HG03457 (cell line): ENCODE data around the gene BCL2A1.
"Not testable (repeated sequence)": the region's sequence is repeated elsewhere in the genome, so short reads cannot be mapped to it uniquely, and the experiment has no call there.

Source experiments
- ATAC-seq: cut with Tn5 transposase; IDR thresholded peaks from one replicate; pipeline ENCODE4 v1.9.1; 2021; ENCODE audit warnings: moderate number of reproducible peaks; ENCODE audit not compliant: unreplicated experiment

Gene BCL2A1

DNA sequence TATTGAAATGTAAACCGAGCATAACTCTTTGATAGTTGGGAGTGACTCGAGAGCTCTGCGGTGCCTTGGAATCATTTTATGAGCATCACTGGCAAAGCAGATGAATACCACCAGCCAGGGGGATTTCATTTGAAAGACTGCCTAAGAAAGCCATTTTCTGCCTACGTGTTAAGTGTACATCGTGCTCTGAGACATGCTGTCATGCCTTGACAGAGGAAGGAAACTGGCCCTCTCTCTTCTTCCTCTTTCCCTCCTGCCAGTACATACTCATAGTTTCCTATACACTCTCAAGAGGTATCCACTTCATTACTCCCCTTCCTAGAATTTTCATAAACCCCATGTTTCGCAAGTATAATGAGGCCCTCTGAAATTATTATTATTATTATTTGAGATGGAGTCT is 8.8 kb downstream of the BCL2A1 start:
- ATAC-seq, result no peak

- no peak for ATAC-seq
Measured at GRCh38 chr15:79960502-79961212, 10.3 kb downstream of the BCL2A1 start.

- no peak for ATAC-seq
Measured at GRCh38 chr15:79957741-79958140, 13.3 kb downstream of the BCL2A1 start.

GRCh38 chr15:79956354-79956939 is 14.5 kb downstream of the BCL2A1 start:
- no peak for ATAC-seq

DNA sequence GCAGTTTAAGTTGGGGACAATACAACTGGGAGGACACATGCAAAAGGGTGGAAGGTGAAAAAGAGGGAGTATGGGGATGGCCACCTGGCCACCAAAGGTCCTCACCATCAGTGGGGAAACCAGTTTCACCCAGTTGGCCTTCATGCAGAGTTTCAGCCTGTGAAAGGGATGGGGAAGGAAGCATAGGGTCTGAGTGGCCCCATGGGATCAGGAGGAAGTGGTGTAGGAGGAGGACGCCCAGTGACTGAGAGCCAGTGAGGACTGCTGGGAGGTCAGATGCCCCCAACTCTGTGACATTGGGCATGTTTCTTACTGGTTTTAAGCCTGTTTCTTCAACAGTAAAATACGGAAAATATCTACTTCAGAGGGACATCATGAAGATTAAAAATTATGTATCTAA is 16.3 kb downstream of the BCL2A1 start:
- no peak for ATAC-seq

- no peak for ATAC-seq
Measured at GRCh38 chr15:79953951-79954444, 17.0 kb downstream of the BCL2A1 start.

DNA sequence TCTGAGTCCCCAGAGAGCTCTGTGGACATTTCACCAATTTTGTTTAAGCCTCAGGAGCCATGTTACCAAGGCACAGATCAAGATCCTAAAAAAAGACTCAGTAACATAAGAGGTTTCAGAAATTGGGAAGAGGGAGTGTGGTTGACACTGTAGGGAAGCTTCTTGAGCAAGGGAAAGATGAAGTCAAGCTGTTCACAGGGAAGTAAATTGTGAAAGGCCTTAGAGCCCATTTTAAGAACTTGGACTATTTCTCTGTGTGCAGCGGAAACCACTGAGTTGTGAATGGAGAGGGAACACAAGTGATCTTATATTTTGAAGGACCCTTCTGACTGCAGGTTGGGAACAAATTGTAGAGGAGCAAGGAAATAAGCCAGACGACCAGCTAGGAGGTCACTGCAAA is 18.7 kb downstream of the BCL2A1 start:
- ATAC-seq, result no peak

GRCh38 chr15:79950247-79950646 is 20.7 kb downstream of the BCL2A1 start:
- no peak for ATAC-seq

GRCh38 chr15:79948761-79949160 is 22.2 kb downstream of the BCL2A1 start:
- no peak for ATAC-seq

GRCh38 chr15:79948095-79948695 is 22.8 kb downstream of the BCL2A1 start:
- ATAC-seq, result no peak

GRCh38 chr15:79947009-79947408 is 24.0 kb downstream of the BCL2A1 start:
- no peak for ATAC-seq

- ATAC-seq, result no peak
Measured at GRCh38 chr15:79944622-79945021, 26.4 kb downstream of the BCL2A1 start.

DNA sequence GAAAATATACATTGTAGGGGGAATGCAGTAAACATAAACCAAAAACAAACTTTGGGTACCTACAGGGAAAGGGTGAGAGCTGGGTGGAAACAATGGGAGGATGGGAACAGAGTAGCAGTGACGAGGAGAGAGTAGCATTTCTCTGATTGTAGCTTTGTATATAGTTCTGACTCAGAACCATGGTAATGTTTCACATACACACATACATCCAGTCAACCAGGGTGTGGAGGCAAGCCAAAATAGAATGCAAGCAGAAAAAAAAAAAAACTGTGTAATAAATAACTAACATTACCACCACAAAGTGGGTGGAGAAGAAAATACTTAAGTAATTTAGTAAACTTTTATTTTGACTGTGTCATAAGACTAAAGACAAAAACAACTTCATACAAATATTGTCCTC is 27.2 kb downstream of the BCL2A1 start:
- peak; percentile 76 for ATAC-seq

GRCh38 chr15:79942741-79943481 is 28.1 kb downstream of the BCL2A1 start:
- ATAC-seq, result no peak

DNA sequence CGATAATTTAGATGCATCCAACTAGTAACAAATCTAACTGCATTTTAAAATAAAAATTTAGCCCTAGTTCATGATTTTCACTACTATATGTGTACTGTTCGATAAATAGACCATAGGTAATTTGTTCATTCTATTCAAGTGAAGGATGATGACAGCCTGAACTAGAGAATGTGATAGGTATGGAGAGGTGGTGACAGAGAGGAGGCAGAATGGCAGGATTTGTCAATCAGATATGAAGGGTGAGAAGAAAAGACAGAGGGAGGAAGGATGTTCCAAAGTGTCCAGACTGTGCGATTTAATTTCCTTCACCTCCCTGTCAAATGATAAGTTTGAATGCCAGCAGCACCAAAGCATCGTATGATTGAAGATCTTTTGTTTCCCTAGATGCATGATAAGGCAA is 31.6 kb downstream of the BCL2A1 start:
- no peak for ATAC-seq

DNA sequence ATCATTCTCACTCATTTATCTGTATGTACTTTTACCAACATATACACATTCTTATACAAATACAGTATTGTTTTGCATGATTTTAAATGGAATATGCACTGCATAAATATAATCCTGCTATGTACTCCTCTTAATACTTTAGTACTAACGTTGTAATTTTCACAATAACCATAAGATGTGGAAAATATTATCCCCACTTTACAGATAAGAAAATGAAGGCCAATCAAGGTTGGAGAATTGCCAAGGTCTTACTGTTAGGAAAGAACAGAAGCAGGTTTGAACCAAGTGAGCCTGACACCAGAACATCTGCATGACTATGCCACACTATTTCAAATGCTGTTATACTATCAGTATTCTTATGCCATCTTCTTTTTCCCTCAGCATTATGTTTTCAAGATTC is 32.9 kb downstream of the BCL2A1 start:
- no peak for ATAC-seq

DNA sequence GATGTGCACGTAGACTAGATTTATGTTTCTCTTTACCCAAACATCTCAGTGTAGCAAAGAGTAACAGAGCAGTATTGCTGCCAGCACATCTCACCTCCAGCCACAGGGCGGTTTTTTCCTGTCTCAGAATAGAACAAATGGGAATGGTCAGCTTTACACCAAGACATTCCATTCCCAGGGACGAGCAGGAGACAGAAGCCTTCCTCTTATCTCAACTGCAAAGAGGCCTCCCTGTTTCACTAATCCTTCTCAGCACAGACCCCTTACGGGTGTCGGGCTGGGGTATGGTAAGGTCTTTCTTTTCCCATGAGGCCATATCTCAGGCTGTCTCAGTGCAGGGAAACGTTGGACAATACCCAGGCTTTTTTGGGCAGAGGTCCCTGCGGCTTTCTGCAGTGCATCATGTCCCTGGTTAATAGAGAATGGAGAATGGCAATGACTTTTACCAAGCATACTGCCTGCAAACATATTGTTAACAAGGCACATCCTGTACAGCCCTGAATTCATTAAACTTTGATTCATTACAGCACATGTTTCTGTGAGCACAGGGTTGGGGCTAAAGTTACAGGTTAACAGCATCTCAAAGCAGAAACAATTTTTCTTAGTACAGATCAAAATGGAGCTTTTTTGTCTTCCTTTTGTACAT is 35.3 kb downstream of the BCL2A1 start:
- ATAC-seq, result not testable (repeated sequence)

DNA sequence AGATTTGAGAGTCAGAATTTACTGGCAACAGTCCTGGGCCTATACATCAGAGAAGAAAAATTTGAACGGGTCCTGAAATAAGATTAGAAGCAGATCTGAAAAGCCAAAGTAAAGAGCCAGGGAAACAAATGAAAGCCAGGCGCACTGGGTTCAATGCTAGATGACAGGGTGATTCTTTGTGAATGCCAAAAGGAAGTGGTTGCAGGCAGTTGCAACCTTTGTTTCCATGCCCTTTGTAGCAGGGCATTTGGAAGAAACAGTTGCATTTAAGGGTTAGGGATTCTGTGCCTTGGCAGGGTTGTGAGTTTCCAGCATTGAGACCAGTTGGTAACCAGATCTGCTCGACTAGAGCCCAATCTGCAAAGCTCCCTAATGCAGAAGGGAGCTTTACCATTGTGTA is 37.8 kb downstream of the BCL2A1 start:
- ATAC-seq, result no peak

DNA sequence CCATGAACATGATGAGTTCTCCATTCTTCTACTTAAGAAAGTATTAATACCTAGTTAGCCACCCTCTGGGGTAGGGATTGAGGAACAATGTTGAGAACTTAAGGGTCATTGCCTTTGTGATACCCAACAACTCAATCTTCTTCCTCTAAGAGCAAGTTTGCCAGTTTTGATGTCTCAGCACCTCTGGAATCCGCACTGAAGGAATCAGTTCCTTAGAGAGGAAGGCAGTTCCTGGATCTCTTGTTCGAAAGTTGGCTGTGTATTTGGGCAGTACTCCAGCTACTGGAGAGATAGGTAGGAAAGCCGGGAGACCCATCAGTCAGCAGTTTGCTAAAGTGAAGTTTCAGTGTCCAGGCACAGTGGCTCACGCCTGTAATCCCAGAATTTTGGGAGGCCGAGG is 38.5 kb downstream of the BCL2A1 start:
- ATAC-seq, result no peak

DNA sequence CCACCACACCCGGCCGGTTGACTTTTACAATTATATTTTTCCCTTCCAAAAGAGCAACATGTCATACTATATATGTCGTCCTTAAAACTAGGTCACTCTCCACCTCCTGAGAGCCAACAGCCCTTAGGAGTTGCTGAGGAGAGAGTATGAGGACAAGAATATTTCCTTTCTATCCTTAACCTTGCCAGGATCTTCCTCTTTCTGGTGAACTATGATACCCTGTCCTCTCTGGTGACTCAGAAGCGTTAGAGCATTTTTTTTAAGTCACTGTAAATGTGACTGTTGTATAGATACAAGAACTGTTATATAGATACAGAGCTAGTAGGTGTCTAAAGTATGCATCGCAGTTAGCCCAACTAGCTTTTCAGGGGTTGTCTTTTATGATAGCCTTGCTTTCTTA is 40.5 kb downstream of the BCL2A1 start:
- ATAC-seq, result no peak

DNA sequence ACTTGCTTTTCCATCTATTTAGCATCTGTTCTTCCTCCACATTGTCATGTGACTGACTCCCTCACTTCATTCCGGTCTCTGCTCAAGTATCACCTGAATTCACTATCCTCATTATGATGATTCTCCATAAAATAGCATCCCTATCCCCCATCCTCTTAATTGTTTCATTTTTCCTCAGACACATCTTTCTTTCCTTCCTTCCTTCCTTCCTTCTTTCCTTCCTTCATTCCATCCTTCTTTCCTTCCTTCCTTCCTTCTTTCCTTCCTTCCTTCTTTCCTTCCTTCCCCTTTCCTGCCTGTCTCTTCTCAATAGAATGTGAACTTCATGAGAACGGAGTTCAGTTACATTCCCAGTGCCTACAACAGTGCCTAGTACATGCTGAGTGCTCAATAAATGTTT is 41.6 kb downstream of the BCL2A1 start:
- ATAC-seq, result no peak
